HG03064 (cell line): Measurements from ENCODE around the gene MANBA.
"Not testable (repeated sequence)": the region's sequence is repeated elsewhere in the genome, so short reads cannot be mapped to it uniquely, and the experiment has no call there.

Experiments
- ATAC-seq: cut with Tn5 transposase; IDR thresholded peaks from one replicate; pipeline ENCODE4 v1.9.1; 2021; ENCODE audit warnings: low read depth; ENCODE audit not compliant: unreplicated experiment

The MANBA gene

DNA sequence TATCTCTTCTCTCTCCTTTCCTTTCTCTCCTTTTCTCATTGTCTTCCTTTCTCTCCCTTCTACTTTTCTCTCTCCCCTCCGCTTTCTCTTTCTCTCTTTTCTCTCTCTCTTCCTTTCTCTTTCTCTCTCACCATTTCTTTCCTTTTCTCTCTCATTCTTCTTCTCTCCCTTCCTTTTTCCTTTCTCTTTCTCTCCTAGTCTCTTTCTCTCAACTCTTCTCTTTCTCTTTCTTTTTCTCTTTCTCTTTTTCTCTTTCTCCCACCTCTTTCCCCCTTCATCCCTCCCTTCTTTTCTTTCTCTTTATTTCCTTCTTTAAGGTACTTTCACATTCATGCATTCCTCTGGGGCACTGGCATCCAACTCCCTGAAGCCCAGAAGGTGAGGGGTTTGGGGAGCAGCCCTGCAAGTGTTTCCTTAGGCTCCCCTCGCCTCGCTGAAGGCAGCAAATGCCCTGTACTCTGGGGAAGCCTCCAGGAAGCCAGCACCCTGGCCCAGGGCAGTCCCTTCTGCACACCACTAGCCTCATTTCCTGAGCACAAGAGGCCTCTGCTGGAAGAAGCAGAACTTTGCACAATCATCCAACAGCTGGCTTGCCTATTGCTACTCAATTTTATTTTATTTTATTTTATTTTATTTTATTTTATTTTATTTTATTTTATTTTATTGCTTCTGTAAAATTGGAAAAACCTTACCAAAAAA is 135.4 kb downstream of the MANBA start:
- peak; percentile 86 for ATAC-seq

GRCh38 chr4:102624505-102624904 is 136.3 kb downstream of the MANBA start:
- no peak for ATAC-seq

- no peak for ATAC-seq
Observed at GRCh38 chr4:102623622-102624021, 137.1 kb downstream of the MANBA start.

DNA sequence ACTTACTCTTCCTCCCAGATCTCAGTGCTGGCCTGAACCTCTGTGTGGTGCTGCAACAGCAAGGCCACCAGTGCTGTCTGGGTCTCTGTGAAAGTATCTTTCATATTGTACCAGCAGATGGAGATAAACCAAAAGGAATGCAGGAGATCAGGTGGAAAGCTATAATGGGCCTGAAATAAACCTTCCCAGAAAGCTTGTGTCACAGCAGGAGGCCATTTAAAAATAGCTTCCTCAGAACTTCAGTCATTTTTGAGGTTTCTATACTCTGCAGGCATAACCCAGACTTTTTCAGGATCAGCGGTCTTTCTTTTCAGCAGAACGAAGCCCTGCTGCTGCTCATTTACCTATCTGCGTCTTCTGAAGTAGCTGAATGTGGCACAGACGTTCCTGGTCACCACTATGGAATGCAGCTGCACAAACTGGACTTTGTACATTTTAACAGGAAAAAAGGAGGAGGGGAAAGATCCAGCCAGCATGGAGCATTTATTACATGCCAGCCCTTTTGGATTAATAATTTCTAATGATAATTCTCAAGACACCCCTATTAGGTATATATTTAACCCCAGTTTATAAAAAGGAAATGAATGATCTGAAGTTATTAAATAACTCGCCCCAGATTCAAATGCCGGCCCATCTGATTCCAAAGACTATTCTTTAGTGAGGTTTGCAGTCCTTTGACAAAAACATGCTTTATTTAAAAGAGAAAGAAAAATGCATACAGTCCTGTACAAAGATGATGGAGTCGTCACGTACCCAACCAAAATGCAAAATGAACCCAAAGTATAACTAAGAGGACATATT is 139.9 kb downstream of the MANBA start:
- ATAC-seq = no peak

GRCh38 chr4:102619776-102620631 is 140.8 kb downstream of the MANBA start:
- ATAC-seq = not testable (repeated sequence)

- not testable (repeated sequence) for ATAC-seq
Observed at GRCh38 chr4:102619021-102619420, 141.7 kb downstream of the MANBA start.

DNA sequence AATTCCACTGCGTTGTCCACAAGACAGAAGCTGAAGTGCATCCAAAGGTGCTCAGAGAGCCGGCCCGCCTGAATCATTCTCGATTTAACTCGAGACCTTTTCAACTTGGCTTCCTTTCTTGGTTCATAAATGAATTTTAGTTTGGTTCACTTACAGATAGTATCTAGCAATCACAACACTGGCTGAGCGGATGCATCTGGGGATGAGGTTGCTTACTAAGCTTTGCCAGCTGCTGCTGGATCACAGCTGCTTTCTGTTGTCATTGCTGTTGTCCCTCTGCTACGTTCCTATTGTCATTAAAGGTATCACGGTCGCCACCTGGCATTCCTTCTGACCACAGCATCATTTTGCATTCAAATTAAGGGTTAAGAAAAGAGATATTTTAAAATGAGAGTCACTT is 144.1 kb downstream of the MANBA start:
- ATAC-seq = no peak

GRCh38 chr4:102614801-102615200 is 146.0 kb downstream of the MANBA start:
- ATAC-seq = no peak

- ATAC-seq = no peak
Observed at GRCh38 chr4:102612824-102613366, 147.9 kb downstream of the MANBA start.

GRCh38 chr4:102612210-102612609 is 148.6 kb downstream of the MANBA start:
- ATAC-seq = no peak

DNA sequence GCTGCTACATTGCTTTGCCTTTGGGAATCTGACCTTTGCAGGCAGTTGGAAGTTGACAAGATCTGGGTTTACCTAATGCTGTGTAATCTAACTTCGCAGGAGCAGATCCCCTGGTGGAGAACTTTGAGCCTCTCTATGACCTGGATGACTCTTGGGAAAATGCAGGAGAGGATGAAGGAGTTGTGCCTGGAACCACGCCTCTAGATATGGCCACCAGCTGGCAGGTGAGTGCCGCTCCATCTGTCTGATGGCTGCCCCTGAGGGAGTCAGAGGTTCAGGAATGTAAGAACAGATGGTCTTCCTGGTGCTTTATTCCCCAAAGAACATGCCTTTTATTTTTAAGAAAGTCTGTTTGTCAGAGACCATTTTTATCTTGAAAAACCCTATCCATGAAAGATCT is 150.3 kb downstream of the MANBA start:
- no peak for ATAC-seq

DNA sequence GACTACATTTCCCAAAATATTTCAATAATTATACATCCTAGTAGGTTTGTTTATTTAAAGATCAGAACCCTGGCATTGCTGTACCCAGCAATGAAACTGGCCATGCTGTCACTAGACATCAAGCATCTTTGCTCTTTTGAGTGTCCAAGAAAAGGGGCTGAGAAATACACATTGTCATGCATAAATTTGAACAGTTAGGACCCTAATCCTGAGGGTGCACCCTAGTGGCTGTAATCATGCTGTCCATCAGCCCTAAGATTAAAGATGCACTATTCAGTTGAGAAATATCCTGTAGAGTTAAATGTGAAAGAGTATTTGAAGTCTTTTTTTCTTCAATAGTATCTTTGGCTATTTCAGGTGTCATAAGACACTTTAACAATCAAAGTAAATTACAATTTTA is 150.8 kb downstream of the MANBA start:
- no peak for ATAC-seq

DNA sequence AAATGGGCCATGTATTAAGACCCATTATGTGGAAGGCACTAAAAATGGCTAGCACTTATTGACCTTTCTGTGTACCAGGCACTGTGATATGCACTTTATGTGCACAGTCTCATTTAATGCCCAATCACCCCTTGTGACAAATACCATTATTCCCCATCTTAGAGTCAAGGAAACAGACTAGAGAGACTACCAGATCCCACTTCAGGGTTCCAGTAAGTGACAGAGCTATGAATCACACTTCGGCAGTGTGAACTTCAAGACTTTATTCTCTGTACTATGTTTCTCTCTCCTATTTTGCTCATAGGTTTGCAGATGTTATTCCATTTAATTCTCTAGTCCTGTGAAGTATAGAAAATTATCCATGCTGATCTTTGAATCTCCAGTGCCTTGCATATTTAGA is 152.6 kb downstream of the MANBA start:
- ATAC-seq = no peak

GRCh38 chr4:102606846-102607450 is 153.8 kb downstream of the MANBA start:
- no peak for ATAC-seq

DNA sequence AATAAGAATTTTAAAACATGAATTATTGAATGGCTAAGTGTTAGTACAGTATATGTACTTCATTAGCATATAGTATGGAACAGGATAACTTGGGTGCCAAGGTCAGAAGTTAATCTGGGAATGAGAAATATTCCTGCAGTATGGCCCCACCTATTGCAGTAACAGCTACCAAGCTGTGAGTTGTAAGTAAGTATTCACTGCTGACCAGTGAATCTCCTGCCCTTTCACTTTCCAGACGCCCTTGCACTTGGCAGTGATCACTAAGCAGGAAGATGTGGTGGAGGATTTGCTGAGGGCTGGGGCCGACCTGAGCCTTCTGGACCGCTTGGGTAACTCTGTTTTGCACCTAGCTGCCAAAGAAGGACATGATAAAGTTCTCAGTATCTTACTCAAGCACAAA is 154.5 kb downstream of the MANBA start:
- ATAC-seq = no peak

DNA sequence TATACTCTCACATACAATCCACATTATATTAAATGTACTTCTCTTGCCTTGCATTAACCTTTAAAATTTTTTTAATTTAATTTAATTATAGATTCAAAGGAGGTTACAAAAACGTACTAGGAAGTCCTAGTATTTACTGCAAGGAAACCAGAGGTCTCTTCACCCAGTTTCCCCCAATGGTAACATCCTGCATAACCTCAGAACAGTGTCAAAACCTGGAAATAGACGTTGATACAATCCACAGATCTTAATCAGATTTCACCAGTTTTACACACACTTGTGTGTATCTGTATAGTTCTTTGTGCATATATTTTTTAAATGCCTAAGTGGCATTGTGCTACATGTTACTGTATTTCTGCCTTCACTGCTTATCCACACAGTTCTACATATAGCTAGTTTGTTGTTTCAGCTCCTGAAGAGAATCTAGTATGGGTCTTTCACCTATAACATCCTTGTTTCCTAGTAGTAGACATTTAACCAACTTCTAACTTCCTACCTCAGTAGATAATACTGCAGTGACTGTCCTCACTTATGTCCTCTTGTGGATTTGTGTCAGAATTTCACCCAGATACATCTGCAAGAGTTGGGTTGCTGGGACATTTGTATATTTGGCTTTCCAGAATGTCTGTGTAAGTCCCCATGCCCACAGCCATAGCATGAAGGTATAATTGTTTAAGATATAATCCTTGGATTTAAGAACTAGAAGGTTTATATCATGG is 156.4 kb downstream of the MANBA start:
- no peak for ATAC-seq

GRCh38 chr4:102601586-102602227 is 159.1 kb downstream of the MANBA start:
- ATAC-seq = no peak

DNA sequence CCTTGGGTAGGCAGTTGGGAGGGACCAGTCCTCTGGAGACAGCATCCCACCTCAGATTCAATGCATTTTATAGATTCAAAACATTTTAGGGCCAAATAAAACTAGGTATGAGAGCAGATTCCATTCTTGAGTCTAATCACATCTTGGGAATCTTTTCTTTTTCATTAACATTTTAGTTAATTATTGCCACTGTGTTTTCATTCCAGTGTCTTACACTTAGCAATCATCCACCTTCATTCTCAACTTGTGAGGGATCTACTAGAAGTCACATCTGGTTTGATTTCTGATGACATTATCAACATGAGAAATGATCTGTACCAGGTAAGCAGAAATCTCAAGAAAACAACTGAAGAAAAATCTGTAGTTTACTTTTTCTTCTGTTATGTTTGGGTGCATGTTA is 160.1 kb downstream of the MANBA start:
- ATAC-seq = no peak

DNA sequence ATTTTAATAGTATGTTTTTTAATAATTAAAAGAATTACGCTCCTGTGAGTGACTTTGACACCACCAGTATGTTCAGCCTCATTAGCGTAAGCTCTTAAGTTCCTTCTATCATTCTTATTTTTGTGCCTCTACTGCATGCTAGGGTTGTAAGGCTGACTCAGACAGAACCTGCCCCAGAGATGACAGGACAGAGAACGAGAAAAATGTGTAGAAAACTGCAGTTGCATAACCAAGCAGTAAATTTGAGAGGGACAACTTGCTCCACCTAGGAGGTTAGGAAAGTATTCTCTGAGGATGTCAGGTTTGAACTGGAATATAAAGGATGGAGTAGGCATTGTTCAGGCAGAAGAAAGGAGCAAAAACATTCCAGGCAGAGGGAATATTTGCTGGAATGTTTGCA is 160.9 kb downstream of the MANBA start:
- ATAC-seq = no peak
